HG03571 (cell line): ENCODE measurements around the gene MKRN2.
"Not testable (repeated sequence)": the region's sequence is repeated elsewhere in the genome, so short reads cannot be mapped to it uniquely, and the experiment has no call there.

Experiments
- ATAC-seq: cut with Tn5 transposase; IDR thresholded peaks from one replicate; pipeline ENCODE4 v1.9.1; 2021; ENCODE audit not compliant: unreplicated experiment

The MKRN2 gene

DNA sequence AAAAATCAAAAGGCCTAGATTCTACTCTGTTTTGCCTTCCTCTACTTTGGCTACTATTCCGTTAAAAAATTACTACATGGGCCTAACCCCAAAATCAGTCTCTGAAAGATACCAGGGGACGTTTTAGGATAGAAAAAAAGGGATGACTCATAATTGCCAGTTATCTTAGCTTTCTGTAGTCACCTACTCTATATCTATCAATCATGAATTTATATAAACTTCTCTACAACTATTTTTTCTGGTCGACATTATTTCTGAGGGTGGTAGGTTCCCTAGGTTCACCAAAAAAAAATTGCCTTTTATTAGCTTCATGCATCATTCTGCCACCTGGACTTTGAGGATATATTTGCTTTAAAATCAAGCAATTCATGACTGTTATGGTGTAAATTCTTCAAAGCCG is 70.5 kb downstream of the MKRN2 start:
- no peak for ATAC-seq

- ATAC-seq = no peak
These were observed 71.9 kb downstream of the MKRN2 start for GRCh38 chr3:12628813-12629212.

- ATAC-seq = no peak
These were observed 72.7 kb downstream of the MKRN2 start for GRCh38 chr3:12629560-12629959.

DNA sequence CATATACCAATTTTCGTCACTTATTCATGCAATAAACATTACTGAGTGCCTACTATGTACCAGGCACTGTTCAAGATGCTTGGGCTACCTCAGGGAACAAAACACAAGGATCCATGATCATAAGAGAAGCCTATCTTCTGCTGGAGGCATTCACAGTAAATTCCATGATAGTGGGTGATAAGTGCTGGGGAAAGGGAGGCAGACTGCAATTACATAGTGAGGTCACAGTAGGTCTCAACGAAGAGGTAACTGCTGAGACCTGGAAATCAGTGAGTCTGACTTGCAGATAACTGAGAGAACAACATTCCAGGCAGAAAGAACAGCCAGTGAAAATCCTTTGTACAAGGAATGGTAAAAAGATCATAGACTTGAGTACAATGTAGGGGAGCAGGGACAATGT is 73.4 kb downstream of the MKRN2 start:
- no peak for ATAC-seq

- ATAC-seq = not testable (repeated sequence)
These were observed 74.0 kb downstream of the MKRN2 start for GRCh38 chr3:12630843-12631242.

- ATAC-seq = no peak
These were observed 75.6 kb downstream of the MKRN2 start for GRCh38 chr3:12632523-12632922.

DNA sequence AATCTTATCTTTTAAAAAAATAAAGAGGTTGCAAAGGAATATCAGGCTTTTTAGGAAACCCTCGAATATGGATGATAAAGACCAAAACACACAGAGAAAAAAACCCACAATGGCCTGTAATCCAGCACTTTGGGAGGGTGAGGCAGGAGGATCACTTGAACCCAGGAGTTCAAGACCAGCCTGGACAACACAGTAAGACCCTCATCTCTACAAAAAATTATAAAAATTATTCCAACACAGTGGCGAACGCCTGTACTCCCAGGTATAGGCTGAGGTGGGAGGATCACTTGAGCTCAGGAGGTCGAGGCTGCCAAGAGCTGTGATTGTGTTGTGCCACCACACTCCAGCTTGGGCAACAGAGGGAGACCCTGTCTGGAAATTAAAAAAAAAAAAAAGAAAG is 76.2 kb downstream of the MKRN2 start:
- ATAC-seq = no peak
